NCI-H146 treated with DMSO at 0.1 percent for 48 hours (cell line): ENCODE results near the gene LPCAT1.
"Not testable (repeated sequence)": the region's sequence is repeated elsewhere in the genome, so short reads cannot be mapped to it uniquely, and the experiment has no call there.

Source experiments
- DNase-seq: peaks from one replicate; lab custom pipeline; 2025; ENCODE audit not compliant: unreplicated experiment; lab: John Stamatoyannopoulos, UW

LPCAT1 gene

GRCh38 chr5:1431021-1431811 lies 92.5 kb downstream of the LPCAT1 start:
- DNase-seq: no peak

- no peak for DNase-seq
These were observed 93.5 kb downstream of the LPCAT1 start for GRCh38 chr5:1430121-1430795.

GRCh38 chr5:1429496-1429895 lies 94.3 kb downstream of the LPCAT1 start:
- no peak for DNase-seq

GRCh38 chr5:1429066-1429465 lies 94.7 kb downstream of the LPCAT1 start:
- no peak for DNase-seq

- no peak for DNase-seq
These were observed 95.7 kb downstream of the LPCAT1 start for GRCh38 chr5:1428107-1428506.

- no peak for DNase-seq
These were observed 99.0 kb downstream of the LPCAT1 start for GRCh38 chr5:1424716-1425115.

GRCh38 chr5:1423901-1424603 lies 99.7 kb downstream of the LPCAT1 start:
- DNase-seq: no peak

- DNase-seq: not testable (repeated sequence)
These were observed 101.2 kb downstream of the LPCAT1 start for GRCh38 chr5:1422522-1422921.

- DNase-seq: no peak
These were observed 102.0 kb downstream of the LPCAT1 start for GRCh38 chr5:1421521-1422341.

- DNase-seq: no peak
These were observed 103.3 kb downstream of the LPCAT1 start for GRCh38 chr5:1420211-1421195.

- no peak for DNase-seq
These were observed 104.1 kb downstream of the LPCAT1 start for GRCh38 chr5:1419476-1420210.

- no peak for DNase-seq
These were observed 104.9 kb downstream of the LPCAT1 start for GRCh38 chr5:1418921-1419280.

- DNase-seq: no peak
These were observed 105.4 kb downstream of the LPCAT1 start for GRCh38 chr5:1418238-1418920.

GRCh38 chr5:1417586-1418225 lies 106.1 kb downstream of the LPCAT1 start:
- DNase-seq: peak; percentile 51

GRCh38 chr5:1416856-1417469 lies 106.8 kb downstream of the LPCAT1 start:
- no peak for DNase-seq

- no peak for DNase-seq
These were observed 108.0 kb downstream of the LPCAT1 start for GRCh38 chr5:1415626-1416360.

- DNase-seq: no peak
These were observed 108.7 kb downstream of the LPCAT1 start for GRCh38 chr5:1415059-1415425.
